22Rv1 (cell line): ENCODE data around the gene HAVCR1.

Source experiments
- CTCF ChIP-seq: fragments of 450-650 bp; IDR thresholded peaks from 2 replicates; pipeline ENCODE4 v1.5.1; 2017; ENCODE audit warnings: mild to moderate bottlenecking
- ZFX ChIP-seq: fragments of 450-650 bp; IDR thresholded peaks from 2 replicates; pipeline ENCODE4 v1.6.1; 2017; ENCODE audit warnings: antibody characterized with exemption, borderline replicate concordance

- TF ChIP-seq CTCF (no peak), ZFX (no peak)
Observed at GRCh38 chr5:157033071-157033583, 25.8 kb downstream of the HAVCR1 start.
